ENCODE measurements around the gene GDPD4.

The GDPD4 gene

DNA sequence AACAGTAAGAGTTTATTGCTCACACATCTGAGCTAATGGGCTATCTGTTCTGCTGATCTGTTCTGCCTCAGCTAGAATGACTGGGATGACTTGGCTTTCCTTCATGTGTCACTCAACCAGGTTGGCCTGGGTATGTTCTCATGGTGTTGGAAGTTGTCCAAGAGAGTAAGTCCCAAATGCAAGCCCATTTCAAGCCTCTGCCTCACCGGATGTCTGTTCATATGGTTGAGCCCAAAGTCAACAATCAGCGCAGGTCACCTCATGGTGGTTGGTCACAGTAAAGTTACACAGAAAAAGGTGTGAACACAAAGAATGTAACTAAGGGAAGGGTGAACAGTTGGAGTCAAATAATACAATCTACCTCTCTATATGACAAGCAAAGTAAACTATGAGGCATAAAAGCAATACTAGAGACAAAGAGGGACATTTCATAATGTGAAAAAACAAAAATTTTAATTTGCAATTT is 1.9 kb downstream of the GDPD4 start:
- in situ Hi-C loops (cut with MboI; ENCODE audit: low sequenced_read_pairs), result no loop called here

DNA sequence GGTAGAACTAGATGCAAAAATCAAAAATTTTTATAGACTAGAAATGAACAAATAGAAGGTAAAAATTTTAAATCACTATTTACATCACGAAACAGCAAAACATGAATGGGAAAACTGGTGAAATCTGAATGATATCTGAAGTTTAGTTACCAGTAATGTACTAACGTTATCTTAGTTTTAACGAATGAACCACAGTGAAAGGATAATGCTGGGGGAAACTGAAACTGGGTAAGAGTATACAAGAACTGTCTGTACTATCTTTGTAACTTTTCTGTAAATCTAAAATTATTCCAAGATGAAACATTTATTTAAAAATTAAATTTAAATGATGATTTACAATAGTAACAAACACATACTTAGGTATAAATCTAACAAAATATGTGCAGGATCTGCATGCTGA is 7.4 kb downstream of the GDPD4 start:
- in situ Hi-C loops (cut with MboI; ENCODE audit: low sequenced_read_pairs), result no loop called here

DNA sequence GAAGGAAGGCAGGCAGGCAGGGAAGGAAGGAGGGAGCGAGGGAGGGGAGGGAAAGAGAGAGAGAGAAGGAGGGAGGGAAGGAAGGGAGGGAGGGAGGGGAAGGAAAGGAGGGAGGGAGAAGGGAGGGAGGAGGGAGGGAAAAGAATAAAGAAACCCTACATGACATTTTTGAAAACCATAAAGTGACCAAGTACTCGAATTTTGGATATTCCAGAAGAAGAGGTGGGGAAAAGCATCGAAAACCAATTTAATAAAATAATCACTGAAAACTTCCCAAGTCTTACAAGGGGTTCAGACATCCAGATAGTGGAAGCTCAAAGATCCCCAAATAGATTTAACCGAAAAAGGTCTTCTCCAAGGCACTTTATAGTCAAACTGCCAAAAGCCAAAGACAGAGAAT is 11.7 kb downstream of the GDPD4 start:
- in situ Hi-C loops (cut with MboI; ENCODE audit: low sequenced_read_pairs), result no loop called here

DNA sequence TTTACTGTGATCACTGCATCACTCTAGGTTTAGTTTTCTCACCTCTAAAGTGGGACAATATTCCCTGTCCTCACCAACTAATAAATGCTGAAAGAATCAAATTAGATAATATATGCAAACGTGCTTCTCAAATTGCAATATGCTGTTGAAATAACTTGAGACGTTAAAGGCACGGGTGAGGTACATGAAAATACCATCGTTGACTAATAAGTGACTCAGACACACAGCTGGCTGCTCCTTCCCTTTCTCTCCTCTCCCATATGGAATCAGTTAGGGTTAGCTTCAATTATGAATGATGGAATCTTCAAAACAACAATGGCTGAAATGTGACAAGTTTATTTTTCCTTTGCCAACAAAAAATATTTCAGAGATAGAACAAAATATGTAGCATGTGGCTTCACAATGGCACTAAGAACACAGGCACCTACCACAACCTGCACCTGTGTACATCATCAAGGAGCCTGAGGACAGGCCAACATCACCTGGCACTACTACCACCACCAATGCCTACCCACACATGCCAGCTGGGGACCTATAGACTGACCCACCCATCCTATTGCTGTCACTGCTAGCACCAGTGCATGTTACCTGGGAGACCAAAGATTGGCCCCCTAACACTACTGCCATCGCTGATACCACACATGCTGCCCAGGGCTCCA is 13.7 kb downstream of the GDPD4 start:
- in situ Hi-C loops (cut with MboI; ENCODE audit: low sequenced_read_pairs), result no loop called here

DNA sequence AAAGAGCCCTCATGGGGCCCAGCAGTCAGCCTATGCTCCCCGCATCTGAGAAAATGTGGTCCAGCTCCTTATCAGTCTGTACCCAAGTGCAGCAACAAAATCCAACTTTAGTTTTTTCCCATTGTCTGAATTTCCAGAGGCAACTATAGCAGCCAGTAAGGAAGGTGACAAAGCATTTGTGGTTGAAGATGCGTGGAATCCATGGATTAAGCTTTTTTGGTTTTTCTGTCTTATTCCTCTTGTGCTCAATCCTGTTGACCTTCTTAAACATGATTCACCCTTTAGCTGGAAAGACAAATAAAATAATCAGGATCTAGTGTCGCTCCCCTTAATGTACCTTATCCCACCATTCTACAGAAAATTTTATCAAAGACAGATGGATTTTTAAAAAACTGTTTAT is 14.3 kb downstream of the GDPD4 start:
- in situ Hi-C loops (cut with MboI; ENCODE audit: low sequenced_read_pairs), result no loop called here

DNA sequence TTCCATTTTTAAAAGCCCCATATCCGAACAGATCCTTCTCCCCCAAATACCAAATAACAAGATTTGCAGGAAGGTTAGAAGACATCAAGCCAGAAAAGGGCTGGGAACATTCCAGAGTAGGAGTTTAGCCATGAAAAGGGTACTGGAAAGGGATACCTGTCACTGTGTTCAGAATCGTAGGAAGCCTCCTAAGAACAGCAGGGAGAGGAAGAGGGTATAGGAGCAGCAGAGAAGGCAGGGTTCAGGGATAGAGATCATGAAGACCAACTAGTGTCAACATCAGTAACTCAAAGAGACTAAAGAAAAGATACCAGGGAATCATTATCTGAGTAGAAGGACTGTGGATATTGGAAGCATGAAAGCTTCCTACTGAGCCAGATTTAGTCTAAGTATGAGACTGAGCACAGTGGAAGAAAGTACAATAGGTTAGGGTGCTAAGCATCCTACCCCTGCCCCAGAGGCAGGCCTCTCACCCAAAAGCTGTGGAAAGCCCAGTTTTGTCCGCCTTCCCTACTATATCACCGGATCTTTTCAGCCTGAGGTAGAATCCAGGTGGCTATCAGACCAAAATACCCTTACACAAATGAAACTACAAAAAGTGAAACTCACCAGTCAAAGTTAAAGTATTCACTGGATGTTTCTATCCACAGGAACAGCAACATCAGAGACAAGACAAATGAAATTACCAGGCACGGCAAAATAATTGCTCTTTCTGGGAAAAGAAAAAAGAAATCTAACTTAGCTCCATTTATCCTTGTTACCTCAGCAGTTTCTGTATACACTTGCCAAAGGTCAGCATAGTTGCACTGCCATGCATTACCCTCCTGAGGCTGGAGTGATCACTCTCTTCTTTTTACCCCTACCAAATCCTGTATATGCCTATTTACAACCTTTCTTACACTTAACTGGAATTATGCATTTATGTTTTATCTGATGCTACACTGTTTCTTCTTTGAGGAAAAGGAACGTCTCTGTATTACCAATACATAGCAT is 16.7 kb downstream of the GDPD4 start:
- in situ Hi-C loops (cut with MboI; ENCODE audit: low sequenced_read_pairs), result no loop called here

DNA sequence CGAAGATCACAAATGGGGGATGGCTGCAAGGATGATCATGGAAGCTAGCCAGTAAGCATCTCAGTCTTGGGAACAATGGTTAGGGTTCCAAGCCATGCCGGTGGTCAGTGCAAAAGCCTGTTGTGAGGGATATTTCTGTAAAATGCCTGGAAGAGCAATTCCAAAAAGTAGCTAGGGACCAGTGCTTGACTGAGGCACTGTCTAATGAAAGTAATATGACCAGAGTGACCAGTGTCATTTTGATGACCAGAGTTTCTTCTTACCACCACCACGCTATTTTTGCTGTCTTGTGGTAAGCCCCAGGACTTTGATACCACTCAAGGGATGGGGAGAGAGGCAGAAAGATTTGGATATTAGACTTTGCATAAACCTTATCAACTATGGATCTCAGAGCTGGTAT is 18.4 kb downstream of the GDPD4 start:
- in situ Hi-C loops (cut with MboI; ENCODE audit: low sequenced_read_pairs), result no loop called here

DNA sequence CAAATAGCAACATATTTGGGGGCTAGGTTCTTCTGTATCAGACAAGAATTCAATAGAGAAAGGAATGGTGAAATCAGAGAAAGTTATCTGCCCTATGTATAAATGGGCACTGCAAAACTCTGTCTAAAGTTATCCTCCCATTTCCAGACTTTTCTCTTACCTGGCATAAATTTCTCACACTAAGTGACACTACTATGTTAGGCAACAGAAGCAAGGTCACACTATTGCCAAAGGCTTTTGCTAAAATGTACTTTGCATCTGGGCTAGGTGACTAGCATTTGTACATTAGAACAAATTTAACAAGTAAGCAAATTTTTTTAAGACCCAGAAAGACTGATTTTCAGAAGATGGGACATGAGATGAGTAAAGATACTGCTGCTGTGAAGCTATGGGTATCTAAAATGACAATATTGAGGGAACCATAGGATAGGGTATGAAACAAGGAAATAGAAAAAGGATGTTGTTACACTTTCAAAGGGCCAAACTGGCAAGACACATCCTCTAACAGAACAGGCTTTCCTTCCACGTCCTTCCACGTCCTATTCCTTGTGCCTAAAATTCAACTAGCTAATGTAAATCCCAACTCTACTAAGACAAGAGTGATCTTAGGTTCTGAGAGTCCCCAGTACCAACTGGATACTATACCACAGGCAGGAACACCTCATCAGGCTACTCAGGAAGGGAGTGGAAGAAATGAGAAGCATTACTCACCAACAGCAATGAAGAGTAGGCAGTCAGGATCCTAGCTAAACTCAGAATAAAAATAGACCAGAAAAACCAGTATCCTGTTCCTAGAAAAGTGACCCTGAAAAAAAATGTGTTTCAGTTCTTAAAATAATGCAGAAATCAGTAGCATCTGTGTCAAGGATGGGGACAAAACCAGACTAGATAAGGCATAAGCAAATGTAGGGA is 22.6 kb downstream of the GDPD4 start:
- in situ Hi-C loops (cut with MboI; ENCODE audit: low sequenced_read_pairs), result no loop called here

DNA sequence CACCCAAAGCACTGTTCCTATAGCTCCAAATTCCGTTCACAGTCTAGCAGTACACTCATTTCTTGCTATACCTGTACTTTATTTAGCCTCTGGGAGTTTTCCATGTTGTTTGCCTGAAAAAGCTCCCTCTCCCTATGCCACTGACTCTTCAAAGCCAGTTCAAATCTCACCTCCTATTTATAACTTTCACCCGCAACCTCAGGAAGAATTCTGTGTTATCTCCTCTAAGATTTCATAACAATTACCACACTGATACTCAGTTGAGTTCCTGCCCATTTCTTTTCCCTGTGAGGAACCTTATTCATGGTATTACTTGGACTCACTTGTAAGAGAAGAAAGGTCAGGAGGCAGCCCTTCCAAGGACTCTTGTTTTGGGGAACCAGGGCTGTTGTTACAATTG is 25.2 kb downstream of the GDPD4 start:
- in situ Hi-C loops (cut with MboI; ENCODE audit: low sequenced_read_pairs), result no loop called here

DNA sequence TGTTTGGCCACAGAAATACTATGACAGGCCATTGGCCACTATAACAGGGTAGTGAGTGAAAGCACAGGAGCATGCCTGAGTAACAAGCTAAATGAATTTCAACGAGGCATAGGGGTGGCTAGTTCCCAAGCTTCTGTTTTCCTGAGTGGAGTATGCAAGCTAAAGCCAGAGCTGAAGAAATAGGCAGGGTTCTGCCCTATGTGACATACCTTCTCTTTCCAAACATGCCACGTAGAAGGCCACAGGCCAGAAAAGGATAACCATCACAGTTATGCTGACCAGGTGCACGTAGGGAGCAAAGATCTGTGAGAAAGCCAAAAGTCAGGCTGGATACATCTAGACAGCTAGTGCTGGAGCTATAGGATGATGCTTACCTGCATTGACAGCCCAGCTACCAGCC is 30.6 kb downstream of the GDPD4 start:
- in situ Hi-C loops (cut with MboI; ENCODE audit: low sequenced_read_pairs), result no loop called here

DNA sequence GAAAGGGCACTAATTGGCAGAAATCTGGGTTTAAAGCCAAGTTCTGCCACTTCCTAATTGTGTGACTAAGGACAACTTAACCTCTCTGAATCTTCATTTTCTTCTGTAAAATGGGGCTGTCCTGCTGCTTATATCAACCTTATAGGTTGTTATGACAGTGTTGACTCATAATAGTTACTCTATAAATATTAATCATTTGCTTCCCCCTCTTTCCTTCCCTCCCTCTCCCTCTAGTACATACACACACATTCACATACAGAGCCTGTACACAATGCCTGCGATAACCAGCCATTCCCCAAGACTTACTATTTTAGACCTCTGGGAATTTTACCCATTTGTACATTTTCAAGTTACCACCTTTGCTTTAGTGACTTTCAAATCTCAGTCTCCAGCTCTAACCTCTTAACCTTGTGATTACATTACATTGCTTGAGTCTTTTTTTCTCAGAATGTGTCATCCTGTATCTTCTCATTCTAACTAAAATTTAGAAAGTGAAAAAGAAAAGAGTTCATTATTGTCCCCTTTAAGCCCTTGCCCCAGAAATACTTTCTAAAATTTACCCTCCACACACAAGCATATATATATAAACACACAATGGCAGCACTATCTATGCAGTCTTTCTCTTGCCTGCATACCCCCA is 31.9 kb downstream of the GDPD4 start:
- in situ Hi-C loops (cut with MboI; ENCODE audit: low sequenced_read_pairs), result no loop called here

DNA sequence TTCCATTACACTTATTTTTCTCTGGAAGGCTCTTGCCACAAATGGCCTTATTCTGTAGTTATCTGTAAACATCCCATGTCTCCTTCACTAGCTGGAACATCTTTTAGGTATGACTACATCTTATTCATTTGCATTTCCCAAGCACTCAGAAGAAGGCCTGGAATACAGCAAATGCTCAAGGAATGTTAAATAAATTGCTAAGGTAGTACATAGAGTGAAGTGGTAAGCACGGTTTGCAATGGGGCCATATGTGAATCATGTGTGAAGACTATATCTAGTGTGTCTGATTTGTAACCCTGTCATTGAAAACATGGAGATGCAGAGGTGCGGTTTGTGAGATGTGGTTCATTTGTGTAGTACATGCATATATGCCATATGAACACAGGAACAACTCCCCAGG is 33.5 kb downstream of the GDPD4 start:
- in situ Hi-C loops (cut with MboI; ENCODE audit: low sequenced_read_pairs), result no loop called here

DNA sequence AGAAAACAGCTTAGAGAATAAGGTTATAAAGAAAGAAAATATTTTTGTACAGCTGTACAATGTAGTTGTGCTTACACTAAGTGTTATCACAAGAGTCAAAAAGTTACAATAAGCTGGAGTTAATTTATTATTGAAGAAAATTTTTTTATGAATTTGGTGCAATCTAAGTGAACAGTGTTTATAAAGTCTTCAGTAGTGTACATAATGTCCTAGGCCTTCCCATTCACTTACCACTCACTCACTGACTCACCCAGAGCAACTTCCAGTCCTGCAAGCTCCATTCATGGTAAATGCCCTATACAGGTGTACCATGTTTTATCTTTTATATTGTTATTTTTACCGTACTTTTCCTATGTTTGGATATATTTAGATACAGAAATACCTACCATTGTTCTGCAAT is 34.7 kb downstream of the GDPD4 start:
- in situ Hi-C loops (cut with MboI; ENCODE audit: low sequenced_read_pairs), result no loop called here

DNA sequence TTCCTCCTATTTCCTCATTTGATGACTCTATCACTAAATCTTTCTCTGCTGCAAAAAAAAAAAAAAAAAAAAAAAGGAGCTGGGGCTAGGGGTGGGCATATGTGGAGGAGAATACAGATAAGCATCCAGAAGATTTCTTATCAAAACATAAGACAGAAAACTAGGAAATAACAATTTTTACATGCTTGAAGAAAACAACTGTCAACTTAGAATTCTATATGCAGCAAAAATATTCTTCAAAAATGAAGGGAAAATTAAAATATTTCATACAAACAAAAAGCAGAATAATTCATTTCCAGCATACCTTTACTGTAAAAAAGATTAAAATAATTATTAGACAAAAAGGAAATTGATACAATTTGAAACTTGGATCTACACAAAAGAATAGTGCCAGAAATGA is 38.7 kb downstream of the GDPD4 start:
- in situ Hi-C loops (cut with MboI; ENCODE audit: low sequenced_read_pairs), result no loop called here

DNA sequence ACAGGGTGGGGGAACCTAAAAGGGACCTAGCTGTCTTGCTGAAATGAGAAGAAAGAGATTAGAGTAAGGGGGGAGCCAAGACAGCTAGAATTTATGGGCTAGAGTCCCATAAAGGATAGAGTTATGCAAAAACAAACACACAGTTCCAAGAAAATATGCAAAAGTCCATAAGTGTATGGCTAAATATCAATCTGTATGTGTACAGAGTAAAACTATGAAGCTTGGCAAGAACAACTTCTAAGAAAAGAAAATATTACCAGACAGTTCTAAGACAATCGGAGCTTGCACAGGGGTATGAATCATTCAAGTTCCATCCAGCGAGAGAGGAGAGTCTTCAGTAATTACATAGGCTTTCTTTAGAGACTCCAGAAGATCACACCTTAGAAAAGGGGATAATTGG is 41.8 kb downstream of the GDPD4 start:
- in situ Hi-C loops (cut with MboI; ENCODE audit: low sequenced_read_pairs), result no loop called here

DNA sequence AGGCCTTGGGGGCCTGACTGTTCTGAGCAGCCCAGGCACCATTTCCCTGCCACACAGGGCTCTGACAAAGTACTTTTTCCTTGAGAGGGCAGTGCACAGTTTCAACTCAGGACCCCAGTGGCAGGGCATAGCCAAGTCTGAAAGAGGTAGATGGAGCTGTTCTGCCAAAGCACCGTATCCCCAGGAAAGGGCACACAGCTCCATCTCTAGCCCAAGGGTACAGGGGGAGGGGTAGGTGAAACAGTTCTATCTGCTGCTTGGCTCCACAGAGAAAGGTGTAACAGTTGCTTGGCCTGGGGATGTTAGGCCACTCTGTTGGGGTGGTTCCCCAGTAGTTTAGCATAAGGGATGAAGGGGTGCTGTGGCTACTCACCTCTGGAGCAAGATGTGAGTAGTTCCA is 47.8 kb downstream of the GDPD4 start:
- in situ Hi-C loops (cut with MboI; ENCODE audit: low sequenced_read_pairs), result no loop called here

DNA sequence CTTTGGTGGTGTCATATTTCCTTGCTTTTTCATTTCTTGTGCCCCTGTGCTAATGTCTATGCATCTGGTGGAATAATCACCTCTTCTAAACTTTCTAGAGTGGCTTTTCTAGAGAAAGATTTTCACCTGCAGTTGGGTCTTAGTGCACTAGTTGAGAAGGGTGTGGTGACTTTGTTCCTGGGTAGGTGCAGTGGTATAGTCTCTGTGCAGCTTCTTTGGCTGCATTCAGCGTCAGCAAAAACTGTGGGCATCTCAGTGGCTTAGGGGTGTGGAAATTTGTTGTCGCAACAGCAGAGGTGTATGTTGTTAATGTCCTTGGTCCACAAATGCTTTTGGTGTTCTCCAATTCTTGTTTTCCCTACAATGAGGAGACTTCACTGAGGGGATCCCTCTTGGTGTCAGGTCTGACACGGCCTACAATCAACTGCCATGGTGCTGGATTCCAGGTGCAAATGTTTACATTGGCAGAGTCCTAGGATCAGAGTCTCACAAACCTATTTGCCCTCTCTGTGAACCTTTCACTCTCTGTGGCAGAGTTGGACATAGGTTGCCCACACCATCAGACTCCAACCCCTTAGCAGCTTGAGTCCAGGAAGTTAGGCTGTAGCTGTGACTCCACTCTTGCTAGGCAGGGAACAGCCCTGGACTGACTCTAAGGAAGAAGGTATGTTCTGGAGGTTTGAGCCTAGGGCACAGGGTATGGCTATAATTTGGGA is 48.8 kb downstream of the GDPD4 start:
- in situ Hi-C loops (cut with MboI; ENCODE audit: low sequenced_read_pairs), result no loop called here

DNA sequence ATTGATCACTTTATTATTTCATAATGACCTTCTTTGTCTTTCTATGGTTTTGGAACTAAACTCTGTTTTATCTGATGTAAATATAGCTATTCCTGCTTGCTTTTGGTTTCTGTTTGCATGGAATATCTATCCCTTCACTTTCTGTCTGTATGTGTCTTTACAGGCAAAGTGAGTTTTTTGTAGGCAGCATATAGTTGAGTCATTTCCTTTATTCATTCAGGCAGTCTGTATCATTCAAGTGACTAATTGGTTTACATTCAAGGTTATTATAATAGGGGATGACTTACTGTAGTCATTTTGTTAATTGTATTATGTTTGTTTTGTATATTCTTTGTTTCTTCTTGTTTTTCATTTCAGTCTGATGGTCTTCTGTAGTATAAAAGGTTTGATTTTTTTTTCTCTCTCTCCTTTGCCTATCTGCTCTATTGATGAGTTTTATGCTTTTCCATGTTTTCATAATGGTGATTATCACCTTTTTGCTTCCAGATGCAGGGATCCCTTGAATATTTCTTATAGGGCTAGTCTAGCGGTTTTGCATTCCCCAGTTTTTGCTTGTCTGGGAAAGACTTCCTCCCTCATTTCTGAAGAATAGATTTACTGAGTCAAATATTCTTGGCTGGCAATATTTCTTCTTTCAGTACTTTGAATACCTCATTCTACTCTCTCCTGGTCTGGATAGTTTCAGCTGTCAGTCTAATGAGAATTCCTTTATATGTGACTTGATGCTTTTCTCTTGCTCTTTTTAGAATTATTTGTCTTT is 50.4 kb downstream of the GDPD4 start:
- in situ Hi-C loops (cut with MboI; ENCODE audit: low sequenced_read_pairs), result no loop called here

DNA sequence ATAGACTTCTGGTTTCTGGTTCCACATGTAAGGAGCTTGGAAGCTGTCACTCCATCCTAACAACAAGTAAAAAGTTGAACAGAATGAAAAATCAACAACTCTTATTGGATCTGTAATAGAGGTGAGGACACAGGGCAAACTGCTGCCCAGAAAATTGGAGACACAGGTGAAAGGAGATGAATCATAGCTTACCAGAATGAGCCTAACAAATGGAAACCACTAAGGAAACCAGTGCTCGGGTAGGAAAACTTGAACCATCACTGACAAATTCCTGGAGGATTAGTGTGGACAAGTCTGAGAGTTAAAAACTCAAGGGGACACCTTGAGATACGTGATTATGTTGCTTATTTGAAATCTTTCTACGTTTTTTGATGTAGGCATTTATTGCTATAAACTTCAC is 52.1 kb downstream of the GDPD4 start:
- in situ Hi-C loops (cut with MboI; ENCODE audit: low sequenced_read_pairs), result no loop called here

Data from HL-60/S4 treated with phorbol 12-myristate 13-acetate at 8.2 ng/mL for 4 days and 3 days (cell line).